PC-3 (cell line): Measurements from ENCODE around the gene UMODL1. TPM values are rescaled to one million over a fixed set of nuclear protein-coding genes. Genes with fewer than 3 reads are reported as not detected.
"Not testable (repeated sequence)": the region's sequence is repeated elsewhere in the genome, so short reads cannot be mapped to it uniquely, and the experiment has no call there.

Source experiments
- ATAC-seq: fragments of 200-7000 bp; cut with Tn5 transposase; 2 replicates; pipeline ENCODE4 v1.9.1; 2020; ENCODE audit warnings: mild to moderate bottlenecking, moderate library complexity
- BruUV-seq: library from RNA; stranded (reverse); fragments of 400-500 nt; replicated peaks from 2 replicates; lab custom pipeline; 2021; lab: Mats Ljungman, UMichigan
- CTCF ChIA-PET: fragments of 300-600 bp; sonication (Branson Sonifier 250); formaldehyde crosslinking; loops from one replicate; lab custom pipeline; 2022; ENCODE audit warnings: antibody characterized with exemption; lab: Charles Lee
- POLR2A ChIA-PET: fragments of 300-600 bp; sonication (Branson Sonifier 250); formaldehyde crosslinking; loops from one replicate; lab custom pipeline; 2022; ENCODE audit warnings: antibody characterized with exemption; ENCODE audit not compliant: unreplicated experiment; lab: Charles Lee
- DNase-seq: peaks from one replicate; pipeline ENCODE4 v3.0.0-alpha.2; 2015
- H2AFZ ChIP-seq: fragments of 300-600 bp; sonication (generic); 2 replicates; pipeline ENCODE4 v1.6.0; 2016; ENCODE audit warnings: antibody characterized with exemption, low read length
- H3F3A ChIP-seq: fragments of 300-600 bp; sonication (generic); one replicate; pipeline ENCODE4 v1.6.0; 2017; ENCODE audit warnings: antibody characterized with exemption, low read length, control low read depth, mild to moderate bottlenecking; ENCODE audit not compliant: unreplicated experiment
- H3K27ac ChIP-seq: fragments of 300-600 bp; sonication (generic); 2 replicates; pipeline ENCODE4 v1.5.1; 2016; ENCODE audit warnings: mild to moderate bottlenecking, low read length
- H3K27me3 ChIP-seq: fragments of 300-600 bp; sonication (generic); 2 replicates; pipeline ENCODE4 v1.6.1; 2016; ENCODE audit warnings: low read length, mixed read lengths
- H3K36me3 ChIP-seq: fragments of 300-600 bp; sonication (generic); 2 replicates; pipeline ENCODE4 v1.6.1; 2016; ENCODE audit warnings: low read depth, mixed run types, low read length, mixed read lengths
- H3K4me1 ChIP-seq: fragments of 300-600 bp; sonication (generic); 2 replicates; pipeline ENCODE4 v1.5.1; 2016; ENCODE audit warnings: low read length; ENCODE audit not compliant: insufficient read depth
- H3K4me2 ChIP-seq: fragments of 300-600 bp; sonication (generic); 2 replicates; pipeline ENCODE4 v1.6.0; 2016; ENCODE audit warnings: low read length
- H3K4me3 ChIP-seq: fragments of 300-600 bp; sonication (generic); 2 replicates; pipeline ENCODE4 v1.5.1; 2016; ENCODE audit warnings: mild to moderate bottlenecking, low read length, mixed read lengths
- H3K79me2 ChIP-seq: fragments of 300-600 bp; sonication (generic); 2 replicates; pipeline ENCODE4 v1.6.1; 2017; ENCODE audit warnings: low read length, mixed read lengths
- H3K9ac ChIP-seq: fragments of 300-600 bp; sonication (generic); 2 replicates; pipeline ENCODE4 v1.6.0; 2016; ENCODE audit warnings: mild to moderate bottlenecking, low read length
- H3K9me2 ChIP-seq: fragments of 300-600 bp; sonication (generic); replicated peaks from 2 replicates; pipeline ENCODE4 v1.6.1; 2016; ENCODE audit warnings: mixed run types, low read length, mixed read lengths
- H3K9me3 ChIP-seq: fragments of 300-600 bp; sonication (generic); 2 replicates; pipeline ENCODE4 v1.6.1; 2016; ENCODE audit warnings: low read length, mixed read lengths
- H4K20me1 ChIP-seq: fragments of 300-600 bp; sonication (generic); 2 replicates; pipeline ENCODE4 v1.6.1; 2016; ENCODE audit warnings: low read length, mixed read lengths
- CTCF ChIP-seq: fragments of 300-600 bp; sonication (generic); conservative IDR thresholded peaks from 2 replicates; pipeline ENCODE4 v1.5.1; 2017; ENCODE audit warnings: antibody characterized with exemption, low read depth, mild to moderate bottlenecking, low read length
- EZH2 ChIP-seq: fragments of 300-600 bp; sonication (generic); IDR thresholded peaks from one replicate; pipeline ENCODE4 v1.6.1; 2017; ENCODE audit warnings: antibody characterized with exemption, mild to moderate bottlenecking, low read length; ENCODE audit not compliant: unreplicated experiment
- EZH2phosphoT487 ChIP-seq: fragments of 300-600 bp; sonication (generic); IDR thresholded peaks from 2 replicates; pipeline ENCODE4 v1.6.1; 2018; ENCODE audit warnings: mild to moderate bottlenecking, antibody characterized with exemption, low read length, borderline replicate concordance
- intact Hi-C: fragments of 100-400 bp; cut with micrococcal nuclease; formaldehyde crosslinking; loops from 2 replicates; pipeline ENCODE4 v1.9.0; 2023
- total RNA-seq: library from RNA; depleted of rRNA; stranded (reverse); fragments of >200 nt; gene quantifications from 2 replicates; pipeline ENCODE4 v1.2.3, GENCODE V29; 2014

The UMODL1 gene
- total RNA-seq, 1 experiment from 2014 or later, result not detected

- H3K36me3 ChIP-seq, result no peaks in the 10 kb centered on the region
- ChIA-PET POLR2A (no interaction called here), CTCF (no interaction called here)
- ATAC-seq (no peak), DNase-seq (no peak)
- H3K79me2 ChIP-seq, result no peaks in the 10 kb centered on the region
- no peak overlapping the region for H3K27ac ChIP-seq
- H3K4me3 ChIP-seq, result no peak overlapping the region
- H3K27me3 ChIP-seq, result no peaks in the 10 kb centered on the region
- H3K9me3 ChIP-seq, result no peaks in the 10 kb centered on the region
- H3F3A ChIP-seq, result no peaks in the 10 kb centered on the region
- no peak overlapping the region for H3K9ac ChIP-seq
- intact Hi-C loops, result loop anchor here (5.0 kb wide), 1 partner anchor 503 kb away; no protein-coding TSS in a partner anchor
- no peaks in the 10 kb centered on the region for H3K9me2 ChIP-seq
- no peak for TF ChIP-seq EZH2
- TF ChIP-seq CTCF, result no peak
- no peak for TF ChIP-seq EZH2phosphoT487
- H3K4me2 ChIP-seq, result no peak overlapping the region
- peaks cover 39% of the 10 kb centered on the region for H3K4me1 ChIP-seq
- no TSS peak for BruUV-seq
- no peaks in the 10 kb centered on the region for H4K20me1 ChIP-seq
- no peak overlapping the region for H2AFZ ChIP-seq
Observed at GRCh38 chr21:42115136-42115683, 44.1 kb downstream of the UMODL1 start.

GRCh38 chr21:42116551-42116950 is 45.4 kb downstream of the UMODL1 start:
- intact Hi-C loops, result loop anchor here (2.0 to 5.0 kb wide), 2 partner anchors 114 to 504 kb away; no protein-coding TSS in a partner anchor
- BruUV-seq, POLR2A ChIA-PET: not testable (repeated sequence)

GRCh38 chr21:42117229-42117966 is 46.3 kb downstream of the UMODL1 start:
- BruUV-seq, result no TSS peak
- H3K4me3 ChIP-seq, result peak overlapping the region; percentile 14; the same call in 1 of the 2 replicates
- peak overlapping the region; percentile 60 for H3K27ac ChIP-seq
- H3K4me2 ChIP-seq, result peak overlapping the region; percentile 63
- no peaks in the 10 kb centered on the region for H3K36me3 ChIP-seq
- H3K4me1 ChIP-seq, result peaks cover 59% of the 10 kb centered on the region
- no peaks in the 10 kb centered on the region for H4K20me1 ChIP-seq
- CTCF ChIA-PET, result interaction anchor here (0.6 to 1.9 kb wide), 12 partner anchors 9 to 301 kb away, joined by 3 to 10 read pairs (median 4); partner anchors contain the start of gene PRDM15
- H3K9me2 ChIP-seq, result no peaks in the 10 kb centered on the region
- DNase-seq (peak; percentile 94), ATAC-seq (peak; percentile 65)
- TF ChIP-seq CTCF (peak; percentile 97), EZH2 (no peak)
- H3K27me3 ChIP-seq, result no peaks in the 10 kb centered on the region
- H3F3A ChIP-seq, result no peaks in the 10 kb centered on the region
- POLR2A ChIA-PET, result interaction anchor here (0.5 to 0.6 kb wide), 2 partner anchors 356 to 472 kb away, joined by 3 to 6 read pairs; no protein-coding TSS in a partner anchor
- H3K79me2 ChIP-seq, result no peaks in the 10 kb centered on the region
- peak overlapping the region; percentile 35; the same call in 1 of the 2 replicates for H2AFZ ChIP-seq
- peak overlapping the region; percentile 54 for H3K9ac ChIP-seq
- intact Hi-C loops, result loop anchor here (1.0 to 5.0 kb wide), 3 partner anchors 115 to 505 kb away; no protein-coding TSS in a partner anchor
- H3K9me3 ChIP-seq, result no peaks in the 10 kb centered on the region

More at GRCh38 chr21:42116551-42116950, 45.4 kb downstream of the UMODL1 start:
- H3K4me2 ChIP-seq, ATAC-seq, H3K79me2 ChIP-seq, H3K27me3 ChIP-seq, H3K4me3 ChIP-seq, H3K9me3 ChIP-seq, H2AFZ ChIP-seq, H3K36me3 ChIP-seq, H4K20me1 ChIP-seq, H3F3A ChIP-seq, DNase-seq, H3K9me2 ChIP-seq: not testable (repeated sequence)
- CTCF ChIA-PET, result interaction anchor here (0.7 to 1.9 kb wide), 4 partner anchors 9 to 265 kb away, joined by 3 to 10 read pairs (median 8); no protein-coding TSS in a partner anchor
- peaks cover 52% of the 10 kb centered on the region for H3K4me1 ChIP-seq
- peak overlapping the region; percentile 60; the same call in 1 of the 2 replicates for H3K27ac ChIP-seq
- H3K9ac ChIP-seq, result peak overlapping the region; percentile 54
